ENCODE data around the gene PDE4D. TPM values are rescaled to one million over a fixed set of nuclear protein-coding genes. Genes with fewer than 3 reads are reported as not detected.

Gene PDE4D
- total RNA-seq, 1 experiment from 2014 or later, result 15.0 TPM

GRCh38 chr5:59838989-59839388 lies 54.5 kb downstream of the PDE4D start:
- DNase-seq (ENCODE audit: low spot score), result no peak

- no peak for DNase-seq (ENCODE audit: low spot score)
These were observed 55.5 kb downstream of the PDE4D start for GRCh38 chr5:59838067-59838466.

GRCh38 chr5:59837071-59837470 lies 56.5 kb downstream of the PDE4D start:
- DNase-seq (ENCODE audit: low spot score), result no peak

GRCh38 chr5:59835800-59836199 lies 57.7 kb downstream of the PDE4D start:
- DNase-seq (ENCODE audit: low spot score), result no peak

GRCh38 chr5:59833448-59833847 lies 60.1 kb downstream of the PDE4D start:
- no peak for DNase-seq (ENCODE audit: low spot score)

GRCh38 chr5:59832577-59833301 lies 60.8 kb downstream of the PDE4D start:
- no peak for DNase-seq (ENCODE audit: low spot score)

GRCh38 chr5:59831326-59832010 lies 62.1 kb downstream of the PDE4D start:
- DNase-seq (ENCODE audit: low spot score), result no peak

GRCh38 chr5:59830536-59831200 lies 62.9 kb downstream of the PDE4D start:
- no peak for DNase-seq (ENCODE audit: low spot score)

GRCh38 chr5:59829922-59830321 lies 63.6 kb downstream of the PDE4D start:
- no peak for DNase-seq (ENCODE audit: low spot score)

- no peak for DNase-seq (ENCODE audit: low spot score)
These were observed 64.1 kb downstream of the PDE4D start for GRCh38 chr5:59829386-59829785.

- no peak for DNase-seq (ENCODE audit: low spot score)
These were observed 64.9 kb downstream of the PDE4D start for GRCh38 chr5:59828623-59829022.

GRCh38 chr5:59826996-59827395 lies 66.5 kb downstream of the PDE4D start:
- no peak for DNase-seq (ENCODE audit: low spot score)

GRCh38 chr5:59823420-59823819 lies 70.1 kb downstream of the PDE4D start:
- no peak for DNase-seq (ENCODE audit: low spot score)

- DNase-seq (ENCODE audit: low spot score), result no peak
These were observed 73.7 kb downstream of the PDE4D start for GRCh38 chr5:59819806-59820205.

- DNase-seq (ENCODE audit: low spot score), result no peak
These were observed 76.0 kb downstream of the PDE4D start for GRCh38 chr5:59817536-59817935.

GRCh38 chr5:59816654-59817300 lies 76.7 kb downstream of the PDE4D start:
- no peak for DNase-seq (ENCODE audit: low spot score)

GRCh38 chr5:59814537-59814872 lies 79.0 kb downstream of the PDE4D start:
- no peak for DNase-seq (ENCODE audit: low spot score)

GRCh38 chr5:59813761-59814536 lies 79.6 kb downstream of the PDE4D start:
- DNase-seq (ENCODE audit: low spot score), result peak; percentile 87

GRCh38 chr5:59810041-59810440 lies 83.5 kb downstream of the PDE4D start:
- DNase-seq (ENCODE audit: low spot score), result peak; percentile 84

- DNase-seq (ENCODE audit: low spot score), result no peak
These were observed 85.7 kb downstream of the PDE4D start for GRCh38 chr5:59807806-59808205.

- DNase-seq (ENCODE audit: low spot score), result no peak
These were observed 93.1 kb downstream of the PDE4D start for GRCh38 chr5:59800347-59800893.
